ENCODE measurements around the gene FKBP8.
"Not testable (repeated sequence)": the region's sequence is repeated elsewhere in the genome, so short reads cannot be mapped to it uniquely, and the experiment has no call there.

Gene FKBP8

GRCh38 chr19:18542941-18543813 is at the start of gene FKBP8:
Gene FKBP8 (minus strand): TSS chr19:18543573. CDS start chr19:18541970, 1,603 bp downstream.
- DNase-seq, result peak; percentile 81

GRCh38 chr19:18592732-18593131 is 49.4 kb upstream of the FKBP8 start:
- not testable (repeated sequence) for DNase-seq

- DNase-seq, result no peak
These were observed 48.5 kb upstream of the FKBP8 start for GRCh38 chr19:18591735-18592385.

GRCh38 chr19:18590273-18591272 is 47.2 kb upstream of the FKBP8 start:
- DNase-seq, result peak; percentile 31

GRCh38 chr19:18589380-18590272 is 46.3 kb upstream of the FKBP8 start:
- DNase-seq, result peak; percentile 30

- DNase-seq, result peak; percentile 68
These were observed 45.4 kb upstream of the FKBP8 start, which contains the start of gene REX1BD for GRCh38 chr19:18588611-18589379. Gene REX1BD (plus strand): TSS chr19:18588798. CDS start chr19:18588802, 4 bp downstream.

- DNase-seq, result no peak
These were observed 44.7 kb upstream of the FKBP8 start for GRCh38 chr19:18587962-18588610.

GRCh38 chr19:18587561-18587960 is 44.2 kb upstream of the FKBP8 start:
- no peak for DNase-seq

- no peak for DNase-seq
These were observed 42.9 kb upstream of the FKBP8 start for GRCh38 chr19:18586306-18586705.

- no peak for DNase-seq
These were observed 36.9 kb upstream of the FKBP8 start for GRCh38 chr19:18580311-18580710.

GRCh38 chr19:18577365-18577914 is 34.1 kb upstream of the FKBP8 start:
- DNase-seq, result no peak

GRCh38 chr19:18576383-18576782 is 33.0 kb upstream of the FKBP8 start:
- DNase-seq, result no peak

- no peak for DNase-seq
These were observed 31.4 kb upstream of the FKBP8 start for GRCh38 chr19:18574691-18575291.

- DNase-seq, result peak; percentile 95
These were observed 28.4 kb upstream of the FKBP8 start, which contains the start of gene UBA52 for GRCh38 chr19:18571564-18572344. Gene UBA52 (plus strand): TSS chr19:18571857. CDS start chr19:18573301, 1,444 bp downstream.

- no peak for DNase-seq
These were observed 25.0 kb upstream of the FKBP8 start for GRCh38 chr19:18568367-18568766.

GRCh38 chr19:18566953-18567352 is 23.6 kb upstream of the FKBP8 start:
- no peak for DNase-seq

GRCh38 chr19:18562086-18562485 is 18.7 kb upstream of the FKBP8 start:
- DNase-seq, result no peak

- no peak for DNase-seq
These were observed 16.3 kb upstream of the FKBP8 start for GRCh38 chr19:18559685-18560084.

- DNase-seq, result no peak
These were observed 15.2 kb upstream of the FKBP8 start for GRCh38 chr19:18558604-18559003.
